GM03348 (cell line): ENCODE measurements around the gene HOXC6.
"Not testable (repeated sequence)": the region's sequence is repeated elsewhere in the genome, so short reads cannot be mapped to it uniquely, and the experiment has no call there.

Experiments
- DNase-seq: peaks from one replicate; pipeline ENCODE4 v3.0.0; 2012; ENCODE audit warnings: low spot score

HOXC6 gene

GRCh38 chr12:54030442-54030801 lies 2.2 kb downstream of the HOXC6 start:
- no peak for DNase-seq

- DNase-seq = peak; percentile 72
These were observed 2.7 kb downstream of the HOXC6 start for GRCh38 chr12:54030889-54031471.

- DNase-seq = no peak
These were observed 3.2 kb downstream of the HOXC6 start for GRCh38 chr12:54031480-54031879.

GRCh38 chr12:54032086-54032619 lies 3.9 kb downstream of the HOXC6 start:
- DNase-seq = no peak

GRCh38 chr12:54032627-54033100 lies 4.4 kb downstream of the HOXC6 start, which contains the start of gene HOXC5:
HOXC5 (plus strand) TSS chr12:54033050; CDS start chr12:54033123, 73 bp downstream.
- DNase-seq = peak; percentile 80

- peak; percentile 56 for DNase-seq
These were observed 5.1 kb downstream of the HOXC6 start for GRCh38 chr12:54033106-54033979.

- DNase-seq = peak; percentile 77
These were observed 5.9 kb downstream of the HOXC6 start for GRCh38 chr12:54033980-54034784.

- DNase-seq = no peak
These were observed 6.6 kb downstream of the HOXC6 start for GRCh38 chr12:54034785-54035310.

GRCh38 chr12:54035568-54036264 lies 7.5 kb downstream of the HOXC6 start:
- DNase-seq = no peak

GRCh38 chr12:54036620-54037359 lies 8.6 kb downstream of the HOXC6 start:
- DNase-seq = peak; percentile 83

GRCh38 chr12:54037360-54038283 lies 9.4 kb downstream of the HOXC6 start:
- no peak for DNase-seq

GRCh38 chr12:54038284-54038870 lies 10.1 kb downstream of the HOXC6 start:
- DNase-seq = no peak

- DNase-seq = no peak
These were observed 10.7 kb downstream of the HOXC6 start for GRCh38 chr12:54038871-54039414.

- peak; percentile 66 for DNase-seq
These were observed 11.3 kb downstream of the HOXC6 start for GRCh38 chr12:54039417-54040147.

GRCh38 chr12:54040148-54040494 lies 11.9 kb downstream of the HOXC6 start:
- peak; percentile 78 for DNase-seq

- no peak for DNase-seq
These were observed 12.4 kb downstream of the HOXC6 start for GRCh38 chr12:54040648-54041047.

GRCh38 chr12:54041097-54041690 lies 13.0 kb downstream of the HOXC6 start:
- no peak for DNase-seq

GRCh38 chr12:54042033-54042432 lies 13.8 kb downstream of the HOXC6 start:
- DNase-seq = not testable (repeated sequence)
